ENCODE data around the gene THSD7B.

Gene THSD7B

GRCh38 chr2:137210039-137210438 is 444.7 kb downstream of the THSD7B start:
- no peak for DNase-seq

GRCh38 chr2:137211761-137212160 is 446.4 kb downstream of the THSD7B start:
- DNase-seq = no peak

- DNase-seq = no peak
Measured at GRCh38 chr2:137220438-137220993, 455.2 kb downstream of the THSD7B start.

- DNase-seq = no peak
Measured at GRCh38 chr2:137221797-137222492, 456.6 kb downstream of the THSD7B start.

GRCh38 chr2:137223722-137224121 is 458.4 kb downstream of the THSD7B start:
- DNase-seq = no peak

GRCh38 chr2:137228566-137228965 is 463.2 kb downstream of the THSD7B start:
- no peak for DNase-seq

- no peak for DNase-seq
Measured at GRCh38 chr2:137229834-137230233, 464.5 kb downstream of the THSD7B start.

- no peak for DNase-seq
Measured at GRCh38 chr2:137231628-137232027, 466.3 kb downstream of the THSD7B start.

- no peak for DNase-seq
Measured at GRCh38 chr2:137232076-137232475, 466.7 kb downstream of the THSD7B start.

GRCh38 chr2:137233091-137233490 is 467.7 kb downstream of the THSD7B start:
- no peak for DNase-seq

GRCh38 chr2:137237055-137237454 is 471.7 kb downstream of the THSD7B start:
- no peak for DNase-seq

- DNase-seq = no peak
Measured at GRCh38 chr2:137238065-137238464, 472.7 kb downstream of the THSD7B start.

GRCh38 chr2:137249463-137250130 is 484.3 kb downstream of the THSD7B start:
- no peak for DNase-seq

GRCh38 chr2:137250401-137250800 is 485.1 kb downstream of the THSD7B start:
- DNase-seq = no peak

- DNase-seq = no peak
Measured at GRCh38 chr2:137251045-137251444, 485.7 kb downstream of the THSD7B start.

GRCh38 chr2:137252934-137253333 is 487.6 kb downstream of the THSD7B start:
- DNase-seq = no peak

GRCh38 chr2:137254052-137254451 is 488.7 kb downstream of the THSD7B start:
- no peak for DNase-seq

- no peak for DNase-seq
Measured at GRCh38 chr2:137255345-137255744, 490.0 kb downstream of the THSD7B start.

- no peak for DNase-seq
Measured at GRCh38 chr2:137255990-137256389, 490.6 kb downstream of the THSD7B start.

- DNase-seq = no peak
Measured at GRCh38 chr2:137261881-137262585, 496.7 kb downstream of the THSD7B start.

- no peak for DNase-seq
Measured at GRCh38 chr2:137262594-137262993, 497.2 kb downstream of the THSD7B start.

GRCh38 chr2:137287913-137288639 is 522.7 kb downstream of the THSD7B start:
- DNase-seq = no peak
